NB4 (cell line): ENCODE data around the gene DAD1.

Experiments used
- DNase-seq: peaks from one replicate; pipeline ENCODE4 v3.0.0; 2010; ENCODE audit warnings: low read depth
- H3K4me3 ChIP-seq: one replicate; pipeline ENCODE4 v1.5.1; 2011; ENCODE audit warnings: mild to moderate bottlenecking, low read depth, low read length, moderate library complexity
- CTCF ChIP-seq: IDR thresholded peaks from one replicate; pipeline ENCODE4 v1.5.1; 2012; ENCODE audit warnings: low read depth, low read length
- MAX ChIP-seq: IDR thresholded peaks from 2 replicates; pipeline ENCODE4 v1.6.1; 2011; ENCODE audit warnings: low read depth, low read length
- MYC ChIP-seq: IDR thresholded peaks from 2 replicates; pipeline ENCODE4 v1.6.1; 2011; ENCODE audit warnings: low read depth, low read length
- POLR2A ChIP-seq: IDR thresholded peaks from 2 replicates; pipeline ENCODE4 v1.6.1; 2011; ENCODE audit warnings: mild to moderate bottlenecking; ENCODE audit not compliant: insufficient read length; ENCODE audit errors: extremely low read depth

The DAD1 gene

GRCh38 chr14:22521449-22522239 is 67.4 kb downstream of the DAD1 start:
- DNase-seq = no peak
- TF ChIP-seq MAX (no peak), POLR2A (no peak), MYC (no peak), CTCF (no peak)
- H3K4me3 ChIP-seq = no peak overlapping the region

GRCh38 chr14:22520796-22521195 is 68.2 kb downstream of the DAD1 start:
- no peak for DNase-seq
- TF ChIP-seq CTCF = no peak
- no peak for TF ChIP-seq POLR2A
- no peak for TF ChIP-seq MYC
- TF ChIP-seq MAX = no peak
- H3K4me3 ChIP-seq = no peak overlapping the region

- no peak for DNase-seq
- TF ChIP-seq POLR2A (no peak), CTCF (no peak), MAX (no peak), MYC (no peak)
- no peak overlapping the region for H3K4me3 ChIP-seq
Observed at GRCh38 chr14:22519877-22520685, 68.9 kb downstream of the DAD1 start.

GRCh38 chr14:22518073-22518472 is 71.0 kb downstream of the DAD1 start:
- DNase-seq = no peak
- no peak overlapping the region for H3K4me3 ChIP-seq
- TF ChIP-seq MAX (no peak), POLR2A (no peak), CTCF (no peak), MYC (no peak)

- H3K4me3 ChIP-seq = no peak overlapping the region
- no peak for DNase-seq
- TF ChIP-seq CTCF (no peak), MAX (no peak), POLR2A (no peak), MYC (no peak)
Observed at GRCh38 chr14:22517117-22517720, 71.8 kb downstream of the DAD1 start.
